Measurements from ENCODE around the gene TMUB2.

Gene TMUB2

GRCh38 chr17:44205962-44206824 lies 19.4 kb downstream of the TMUB2 start:
- peak; percentile 25; the same call in 1 of the 2 replicates for TF ChIP-seq CTCF (conservative IDR thresholded peaks at IDR 0.05; ENCODE audit: low read length)
- DNase-seq (ENCODE audit: low read depth): no peak
- H3K4me3 ChIP-seq (ENCODE audit: low read length): no peak overlapping the region

- no peak for TF ChIP-seq CTCF (conservative IDR thresholded peaks at IDR 0.05; ENCODE audit: low read length)
- no peak for DNase-seq (ENCODE audit: low read depth)
- H3K4me3 ChIP-seq (ENCODE audit: low read length): no peak overlapping the region
These were observed 20.0 kb downstream of the TMUB2 start for GRCh38 chr17:44206825-44207155.

GRCh38 chr17:44207319-44207718 lies 20.5 kb downstream of the TMUB2 start:
- H3K4me3 ChIP-seq (ENCODE audit: low read length): no peak overlapping the region
- no peak for DNase-seq (ENCODE audit: low read depth)
- TF ChIP-seq CTCF (conservative IDR thresholded peaks at IDR 0.05; ENCODE audit: low read length): no peak

- H3K4me3 ChIP-seq (ENCODE audit: low read length): no peak overlapping the region
- DNase-seq (ENCODE audit: low read depth): no peak
- TF ChIP-seq CTCF (conservative IDR thresholded peaks at IDR 0.05; ENCODE audit: low read length): no peak
These were observed 21.0 kb downstream of the TMUB2 start for GRCh38 chr17:44207743-44208142.

- DNase-seq (ENCODE audit: low read depth): no peak
- TF ChIP-seq CTCF (conservative IDR thresholded peaks at IDR 0.05; ENCODE audit: low read length): no peak
- H3K4me3 ChIP-seq (ENCODE audit: low read length): no peak overlapping the region
These were observed 23.1 kb downstream of the TMUB2 start for GRCh38 chr17:44209786-44210341.

GRCh38 chr17:44210342-44211192 lies 23.8 kb downstream of the TMUB2 start:
- peak; percentile 74 for TF ChIP-seq CTCF (conservative IDR thresholded peaks at IDR 0.05; ENCODE audit: low read length)
- peak; percentile 87 for DNase-seq (ENCODE audit: low read depth)
- H3K4me3 ChIP-seq (ENCODE audit: low read length): no peak overlapping the region

All from AG10803 (cell line).